BE2C (cell line): ENCODE results near the gene ECE2.
"Not testable (repeated sequence)": the region's sequence is repeated elsewhere in the genome, so short reads cannot be mapped to it uniquely, and the experiment has no call there.

Experiments used
- DNase-seq: peaks from one replicate; pipeline ENCODE4 v3.0.0-alpha.2; 2020
- H3K27me3 ChIP-seq: fragments of 250-450 bp; sonication (Bioruptor Pico); 2 replicates; pipeline ENCODE4 v1.5.1; 2020; ENCODE audit warnings: mild to moderate bottlenecking
- H3K36me3 ChIP-seq: fragments of 250-450 bp; sonication (Bioruptor Pico); 2 replicates; pipeline ENCODE4 v1.5.1; 2020; ENCODE audit warnings: mild to moderate bottlenecking
- H3K4me1 ChIP-seq: fragments of 250-450 bp; sonication (Bioruptor Pico); 2 replicates; pipeline ENCODE4 v1.5.1; 2020
- H3K4me3 ChIP-seq: 2 replicates; pipeline ENCODE4 v1.5.1; 2011; ENCODE audit warnings: low read depth, low read length
- H3K9me3 ChIP-seq: fragments of 250-450 bp; sonication (Bioruptor Pico); 2 replicates; pipeline ENCODE4 v1.5.1; 2020
- TF ChIP-seq, protein P1 (sequence below): IDR thresholded peaks from 2 replicates; pipeline ENCODE4 v1.5.1; 2012; ENCODE audit warnings: mild to moderate bottlenecking, low read depth, low read length

The ECE2 gene

GRCh38 chr3:184261854-184262763, 13.7 kb upstream of the ECE2 start:
- TF ChIP-seq, protein P1, sequence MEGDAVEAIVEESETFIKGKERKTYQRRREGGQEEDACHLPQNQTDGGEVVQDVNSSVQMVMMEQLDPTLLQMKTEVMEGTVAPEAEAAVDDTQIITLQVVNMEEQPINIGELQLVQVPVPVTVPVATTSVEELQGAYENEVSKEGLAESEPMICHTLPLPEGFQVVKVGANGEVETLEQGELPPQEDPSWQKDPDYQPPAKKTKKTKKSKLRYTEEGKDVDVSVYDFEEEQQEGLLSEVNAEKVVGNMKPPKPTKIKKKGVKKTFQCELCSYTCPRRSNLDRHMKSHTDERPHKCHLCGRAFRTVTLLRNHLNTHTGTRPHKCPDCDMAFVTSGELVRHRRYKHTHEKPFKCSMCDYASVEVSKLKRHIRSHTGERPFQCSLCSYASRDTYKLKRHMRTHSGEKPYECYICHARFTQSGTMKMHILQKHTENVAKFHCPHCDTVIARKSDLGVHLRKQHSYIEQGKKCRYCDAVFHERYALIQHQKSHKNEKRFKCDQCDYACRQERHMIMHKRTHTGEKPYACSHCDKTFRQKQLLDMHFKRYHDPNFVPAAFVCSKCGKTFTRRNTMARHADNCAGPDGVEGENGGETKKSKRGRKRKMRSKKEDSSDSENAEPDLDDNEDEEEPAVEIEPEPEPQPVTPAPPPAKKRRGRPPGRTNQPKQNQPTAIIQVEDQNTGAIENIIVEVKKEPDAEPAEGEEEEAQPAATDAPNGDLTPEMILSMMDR, result no peak
- Histone ChIP-seq H3K36me3 (no peaks in the 10 kb centered on the region), H3K4me3 (peak overlapping the region; percentile 67), H3K27me3 (peaks cover 5% of the 10 kb centered on the region; the same call in 1 of the 2 replicates), H3K9me3 (no peaks in the 10 kb centered on the region), H3K4me1 (no peaks in the 10 kb centered on the region)
- peak; percentile 29 for DNase-seq

GRCh38 chr3:184262764-184263179, 13.1 kb upstream of the ECE2 start:
- peaks cover 5% of the 10 kb centered on the region; the same call in 1 of the 2 replicates for H3K27me3 ChIP-seq
- TF ChIP-seq, protein P1, result no peak
- H3K4me3 ChIP-seq, result peak overlapping the region; percentile 67
- no peaks in the 10 kb centered on the region for H3K9me3 ChIP-seq
- no peaks in the 10 kb centered on the region for H3K36me3 ChIP-seq
- no peak for DNase-seq
- no peaks in the 10 kb centered on the region for H3K4me1 ChIP-seq

DNA sequence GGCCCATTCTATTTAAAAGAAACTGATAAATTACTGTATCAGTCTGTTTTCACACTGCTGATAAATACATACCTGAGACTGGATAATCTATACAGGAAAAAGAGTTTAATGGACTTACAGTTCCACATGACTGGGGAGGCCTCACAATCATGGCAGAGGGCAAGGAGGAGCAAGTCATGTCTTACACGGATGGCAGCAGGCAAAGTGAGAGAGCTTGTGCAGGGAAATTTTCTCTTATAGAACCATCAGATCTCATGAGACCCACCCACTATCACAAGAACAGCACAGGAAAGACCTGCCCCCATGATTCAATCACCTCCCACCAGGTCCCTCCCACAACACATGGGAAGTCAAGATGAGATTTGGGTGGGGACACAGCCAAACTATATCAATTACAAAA, 8.6 kb upstream of the ECE2 start:
- not testable (repeated sequence) for H3K9me3 ChIP-seq, H3K36me3 ChIP-seq, H3K4me1 ChIP-seq, H3K4me3 ChIP-seq, DNase-seq, H3K27me3 ChIP-seq

DNA sequence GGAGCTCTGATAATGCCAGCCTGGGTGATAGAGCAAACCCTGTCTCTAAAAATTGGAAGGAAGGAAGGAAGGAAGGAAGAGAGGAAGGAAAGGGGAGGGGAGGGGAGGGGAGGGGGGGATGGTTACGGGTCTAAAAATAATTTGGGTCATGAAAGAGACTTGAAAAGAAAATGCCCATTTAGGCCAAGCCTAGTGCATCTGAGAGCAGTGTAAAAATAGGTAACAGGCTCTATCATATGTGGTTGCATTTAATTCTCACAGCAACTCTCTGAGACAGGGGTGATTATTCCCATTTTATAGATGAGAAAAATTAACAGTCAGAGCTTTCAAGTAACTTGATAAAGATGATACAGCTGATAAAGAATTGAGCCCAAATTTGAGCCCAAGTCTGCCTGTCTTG, 3.6 kb upstream of the ECE2 start:
- DNase-seq, result no peak
- Histone ChIP-seq H3K9me3 (no peaks in the 10 kb centered on the region), H3K36me3 (no peaks in the 10 kb centered on the region), H3K4me3 (no peak overlapping the region), H3K27me3 (no peaks in the 10 kb centered on the region), H3K4me1 (no peaks in the 10 kb centered on the region)
- TF ChIP-seq, protein P1, result no peak

GRCh38 chr3:184275381-184275701, 481 bp upstream of the ECE2 start:
- Histone ChIP-seq H3K27me3 (no peaks in the 10 kb centered on the region), H3K9me3 (no peaks in the 10 kb centered on the region), H3K36me3 (no peaks in the 10 kb centered on the region), H3K4me3 (peak overlapping the region; percentile 28), H3K4me1 (no peaks in the 10 kb centered on the region)
- DNase-seq, result no peak
- TF ChIP-seq, protein P1, result no peak

DNA sequence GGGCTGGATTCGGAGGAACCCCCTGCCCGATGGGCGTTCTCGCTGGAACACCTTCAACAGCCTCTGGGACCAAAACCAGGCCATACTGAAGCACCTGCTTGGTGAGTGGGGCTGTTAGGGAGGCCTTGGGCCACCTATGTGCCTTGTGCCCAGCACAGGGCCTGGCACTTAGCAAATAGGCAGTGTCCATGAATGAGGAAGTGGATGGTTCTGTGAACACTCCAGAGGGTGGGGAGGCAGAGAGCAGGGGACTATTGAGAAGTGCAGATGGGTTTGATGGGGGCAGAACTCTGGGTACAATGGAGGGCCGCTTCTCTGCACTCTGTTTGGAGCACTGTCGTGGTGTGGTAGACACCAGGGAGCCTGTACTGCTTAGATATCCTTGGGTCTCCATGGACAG, 1.5 kb downstream of the ECE2 start:
- TF ChIP-seq, protein P1, result no peak
- Histone ChIP-seq H3K9me3 (no peaks in the 10 kb centered on the region), H3K27me3 (no peaks in the 10 kb centered on the region), H3K4me3 (no peak overlapping the region), H3K36me3 (no peaks in the 10 kb centered on the region), H3K4me1 (no peaks in the 10 kb centered on the region)
- no peak for DNase-seq
